Measurements from ENCODE around the gene VSTM2L.

- TF ChIP-seq CTCF (conservative IDR thresholded peaks at IDR 0.05; ENCODE audit: low read depth, low read length), result no peak
- no peak for TF ChIP-seq POLR2A (IDR thresholded peaks at IDR 0.05; ENCODE audit: low read depth, low read length)
- no peak for TF ChIP-seq SMC3 (IDR thresholded peaks at IDR 0.05; ENCODE audit: low read depth, low read length)
- TF ChIP-seq CEBPB (IDR thresholded peaks at IDR 0.05; ENCODE audit: low read depth, low read length), result no peak
- no peak for TF ChIP-seq NFE2L2 (IDR thresholded peaks at IDR 0.05; ENCODE audit: low read depth, low read length)
- TF ChIP-seq RFX5 (IDR thresholded peaks at IDR 0.05; ENCODE audit: low read depth, low read length), result no peak
- TF ChIP-seq CHD1 (IDR thresholded peaks at IDR 0.05; ENCODE audit: low read depth, low read length), result no peak
- no peak for TF ChIP-seq MAZ (IDR thresholded peaks at IDR 0.05; ENCODE audit: borderline replicate concordance, low read depth, low read length)
- TF ChIP-seq ELK1 (IDR thresholded peaks at IDR 0.05; ENCODE audit: borderline replicate concordance, low read depth, low read length), result no peak
These were observed 84.8 kb downstream of the VSTM2L start for GRCh38 chr20:37987602-37988290.
